Uterus (tissue), 2 donors: ENCODE results near the gene MUC21.

ENCODE experiments used
- CTCF ChIP-seq, 4 experiments: fragments of 200-600 bp in 2 of 4; fragments of 450-650 bp in 2 of 4; sonication (generic) in 2 of 4; IDR thresholded peaks; one replicate each; pipeline ENCODE4 v1.5.1; 2016 to 2019; ENCODE audit warnings: antibody characterized with exemption in 4 of 4, mild to moderate bottlenecking in 2 of 4, moderate library complexity in 1 of 4
- POLR2A ChIP-seq, 2 donors: fragments of 450-650 bp; IDR thresholded peaks; one replicate each; pipeline ENCODE4 v1.6.1; 2016; ENCODE audit warnings: antibody characterized with exemption in 2 of 2, mild to moderate bottlenecking in 1 of 2, moderate library complexity in 1 of 2

GRCh38 chr6:31011153-31011552 lies 27.6 kb downstream of the MUC21 start:
- TF ChIP-seq POLR2A (IDR thresholded peaks at IDR 0.05) (no peak), CTCF (IDR thresholded peaks at IDR 0.05) (no peak)
